NT2/D1 (cell line): ENCODE results near the gene ID2.
A peak's percentile ranks its signal among the peaks of the same experiment; 100 is the strongest.

Source experiments
- DNase-seq: peaks from one replicate; pipeline ENCODE4 v3.0.0-alpha.2; 2011; ENCODE audit warnings: low read depth, low spot score
- H3K27me3 ChIP-seq: 2 replicates; pipeline ENCODE4 v1.6.0; 2011; ENCODE audit warnings: mild to moderate bottlenecking; ENCODE audit not compliant: insufficient read length, insufficient read depth
- H3K36me3 ChIP-seq: 2 replicates; pipeline ENCODE4 v1.6.1; 2011; ENCODE audit warnings: mild to moderate bottlenecking, low read length, mixed read lengths; ENCODE audit not compliant: insufficient read depth, insufficient read length
- H3K4me1 ChIP-seq: 2 replicates; pipeline ENCODE4 v1.5.1; 2011; ENCODE audit not compliant: insufficient read depth, insufficient read length
- H3K4me3 ChIP-seq: 2 replicates; pipeline ENCODE4 v1.5.1; 2011; ENCODE audit warnings: low read depth; ENCODE audit not compliant: insufficient read length
- H3K9ac ChIP-seq: 2 replicates; pipeline ENCODE4 v1.6.0; 2011; ENCODE audit warnings: low read depth; ENCODE audit not compliant: insufficient read length
- H3K9me3 ChIP-seq: 2 replicates; pipeline ENCODE4 v1.5.1; 2011; ENCODE audit warnings: mild to moderate bottlenecking, low read length; ENCODE audit not compliant: insufficient read depth
- SUZ12 ChIP-seq: IDR thresholded peaks from 2 replicates; pipeline ENCODE4 v1.6.1; 2011; ENCODE audit not compliant: insufficient read length, insufficient read depth; ENCODE audit errors: extremely low read depth
- YY1 ChIP-seq: IDR thresholded peaks from 2 replicates; pipeline ENCODE4 v1.6.1; 2011; ENCODE audit not compliant: insufficient read length, insufficient read depth
- ZNF274 ChIP-seq: IDR thresholded peaks from 2 replicates; pipeline ENCODE4 v1.6.1; 2011; ENCODE audit warnings: mild to moderate bottlenecking, low read depth, low read length

Gene ID2

GRCh38 chr2:8636721-8637636 is 44.9 kb upstream of the ID2 start:
- peaks cover 5% of the 10 kb centered on the region for H3K4me1 ChIP-seq
- H3K9ac ChIP-seq: peak overlapping the region; percentile 76
- H3K4me3 ChIP-seq: peak overlapping the region; percentile 29
- H3K27me3 ChIP-seq: no peaks in the 10 kb centered on the region
- no peak for DNase-seq
- TF ChIP-seq YY1: no peak
- TF ChIP-seq SUZ12: no peak
- no peak for TF ChIP-seq ZNF274
- H3K9me3 ChIP-seq: no peaks in the 10 kb centered on the region
- no peaks in the 10 kb centered on the region for H3K36me3 ChIP-seq

DNA sequence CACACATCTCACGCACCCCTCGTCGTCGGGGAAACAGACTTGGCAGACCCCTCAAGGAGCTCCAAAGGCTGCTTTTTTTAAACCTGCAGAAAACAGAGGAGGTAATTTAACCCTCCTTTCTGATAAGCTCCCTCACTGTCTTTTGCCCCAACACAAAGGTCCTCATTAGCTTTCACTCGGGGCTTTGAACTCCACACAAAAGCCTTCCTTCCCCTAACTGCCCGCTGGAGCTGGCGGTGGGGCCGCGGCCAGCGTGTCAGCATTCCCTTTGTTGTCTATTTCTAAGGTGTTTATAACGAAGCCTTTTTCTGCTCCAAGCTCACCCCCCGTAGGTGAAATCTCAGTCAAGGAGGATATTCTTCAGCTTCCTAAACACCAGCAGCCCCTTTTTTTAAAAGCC is 43.5 kb upstream of the ID2 start:
- TF ChIP-seq YY1 (no peak), SUZ12 (no peak), ZNF274 (no peak)
- peaks cover 8% of the 10 kb centered on the region for H3K4me1 ChIP-seq
- H3K27me3 ChIP-seq: no peaks in the 10 kb centered on the region
- DNase-seq: no peak
- peak overlapping the region; percentile 31 for H3K4me3 ChIP-seq
- H3K36me3 ChIP-seq: no peaks in the 10 kb centered on the region
- H3K9ac ChIP-seq: peak overlapping the region; percentile 84
- no peaks in the 10 kb centered on the region for H3K9me3 ChIP-seq

DNA sequence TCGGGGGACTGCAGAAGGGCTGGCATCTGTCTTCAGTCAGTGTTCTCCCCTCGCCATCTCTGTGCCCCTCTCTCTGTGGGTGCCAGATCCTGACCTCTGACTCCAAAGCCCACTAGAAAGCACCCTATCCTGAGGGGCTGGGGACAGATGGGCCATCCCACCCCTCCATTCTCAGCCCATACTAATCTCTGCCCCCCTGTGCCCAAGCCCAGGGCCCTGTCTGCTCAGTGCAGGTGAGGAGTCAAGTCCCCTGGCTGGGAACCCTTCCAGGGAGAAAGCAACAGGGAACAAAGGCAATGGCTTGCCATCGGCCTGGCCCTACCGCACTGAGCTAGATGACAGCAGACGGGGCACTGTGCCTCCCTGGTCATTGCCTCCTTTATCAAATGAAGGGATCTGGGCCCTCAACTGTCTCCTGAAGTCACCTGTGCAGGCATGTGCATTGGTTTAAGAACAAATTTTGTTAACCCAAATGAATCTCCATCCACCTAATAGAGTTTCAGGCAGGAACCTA is 42.7 kb upstream of the ID2 start:
- H3K4me1 ChIP-seq: peaks cover 10% of the 10 kb centered on the region
- H3K27me3 ChIP-seq: no peaks in the 10 kb centered on the region

DNA sequence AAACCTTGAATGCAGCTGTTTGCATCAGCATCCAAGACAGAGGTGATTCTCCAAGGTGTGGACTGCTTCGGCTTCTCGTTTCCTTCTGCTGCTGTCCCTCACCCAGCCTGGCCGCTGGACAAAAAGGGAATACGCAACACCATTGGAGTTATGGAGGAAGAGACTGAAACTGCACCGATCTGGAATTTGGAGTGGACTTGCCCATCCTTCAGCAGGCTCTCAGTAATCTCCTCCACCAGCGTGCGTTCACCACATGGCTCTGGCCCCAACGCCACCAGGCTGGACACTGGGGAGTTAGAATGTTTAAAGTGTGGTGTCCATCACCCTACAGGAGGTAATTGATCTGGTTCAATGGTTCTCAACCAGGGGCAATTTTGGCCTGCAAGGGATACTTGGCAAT is 41.4 kb upstream of the ID2 start:
- no peak for TF ChIP-seq ZNF274
- no peak for TF ChIP-seq SUZ12
- H3K27me3 ChIP-seq: no peaks in the 10 kb centered on the region
- H3K9ac ChIP-seq: no peak overlapping the region
- peaks cover 7% of the 10 kb centered on the region for H3K4me1 ChIP-seq
- no peak overlapping the region for H3K4me3 ChIP-seq
- H3K36me3 ChIP-seq: no peaks in the 10 kb centered on the region
- H3K9me3 ChIP-seq: no peaks in the 10 kb centered on the region
- no peak for DNase-seq

More for the DNA sequence above, 42.7 kb upstream of the ID2 start:
- Histone ChIP-seq H3K9me3 (no peaks in the 10 kb centered on the region), H3K36me3 (no peaks in the 10 kb centered on the region), H3K9ac (peak overlapping the region; percentile 62), H3K4me3 (no peak overlapping the region)
- no peak for DNase-seq
- TF ChIP-seq YY1 (no peak), ZNF274 (no peak), SUZ12 (no peak)

GRCh38 chr2:8641301-8641965 is 40.4 kb upstream of the ID2 start:
- Histone ChIP-seq H3K9me3 (peaks cover 3% of the 10 kb centered on the region; the same call in 1 of the 2 replicates), H3K36me3 (no peaks in the 10 kb centered on the region), H3K9ac (no peak overlapping the region), H3K4me1 (peaks cover 7% of the 10 kb centered on the region), H3K4me3 (no peak overlapping the region), H3K27me3 (no peaks in the 10 kb centered on the region)
- no peak for DNase-seq
- TF ChIP-seq YY1 (no peak), SUZ12 (no peak), ZNF274 (no peak)

- H3K27me3 ChIP-seq: no peaks in the 10 kb centered on the region
- no peak overlapping the region for H3K4me3 ChIP-seq
- H3K36me3 ChIP-seq: no peaks in the 10 kb centered on the region
- peaks cover 14% of the 10 kb centered on the region; the same call in 1 of the 2 replicates for H3K9me3 ChIP-seq
- no peak for DNase-seq
- peaks cover 7% of the 10 kb centered on the region for H3K4me1 ChIP-seq
- TF ChIP-seq YY1: no peak
- TF ChIP-seq ZNF274: no peak
- TF ChIP-seq SUZ12: no peak
- no peak overlapping the region for H3K9ac ChIP-seq
Measured at GRCh38 chr2:8642366-8643068, 39.3 kb upstream of the ID2 start.
